Non-pigmented ciliary epithelial cell (primary cell): Measurements from ENCODE around the gene PTPRT.

ENCODE experiments used
- DNase-seq: peaks from one replicate; pipeline ENCODE4 v3.0.0-alpha.2; 2010; ENCODE audit warnings: low read depth

Gene PTPRT

DNA sequence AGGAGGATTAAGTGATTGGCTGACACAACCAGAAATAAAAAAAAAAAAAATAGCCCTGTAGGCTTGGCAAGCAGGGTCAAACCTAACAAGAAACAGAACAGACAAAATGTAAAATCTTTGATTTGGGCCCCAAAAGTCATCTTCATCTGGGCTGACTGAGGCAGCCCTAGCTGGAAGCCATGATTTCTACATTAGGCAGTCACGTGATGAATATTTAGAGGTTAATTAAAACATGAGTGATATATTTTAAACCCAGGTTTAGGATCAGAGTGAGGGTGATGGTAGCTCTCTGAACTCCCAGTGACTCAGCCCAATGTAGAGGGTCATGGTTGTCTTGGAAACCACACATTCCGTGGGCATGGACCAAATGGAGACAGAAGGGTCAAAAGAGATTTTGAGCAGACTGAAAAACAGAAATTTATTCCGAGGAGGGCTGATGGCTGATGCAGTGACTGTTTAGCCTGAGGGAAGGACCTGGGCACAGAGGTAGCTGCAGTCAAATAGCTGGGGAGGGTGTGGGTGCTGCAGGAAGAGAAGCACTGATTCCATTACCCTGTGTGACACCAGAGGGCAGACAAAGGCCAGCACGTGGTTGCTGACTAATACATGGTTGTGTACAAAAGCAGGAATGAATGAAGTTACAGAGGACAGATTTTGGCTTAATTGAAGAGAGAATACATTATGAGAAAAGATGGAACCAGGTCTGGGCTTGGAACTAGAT is 998.4 kb downstream of the PTPRT start:
- no peak for DNase-seq

DNA sequence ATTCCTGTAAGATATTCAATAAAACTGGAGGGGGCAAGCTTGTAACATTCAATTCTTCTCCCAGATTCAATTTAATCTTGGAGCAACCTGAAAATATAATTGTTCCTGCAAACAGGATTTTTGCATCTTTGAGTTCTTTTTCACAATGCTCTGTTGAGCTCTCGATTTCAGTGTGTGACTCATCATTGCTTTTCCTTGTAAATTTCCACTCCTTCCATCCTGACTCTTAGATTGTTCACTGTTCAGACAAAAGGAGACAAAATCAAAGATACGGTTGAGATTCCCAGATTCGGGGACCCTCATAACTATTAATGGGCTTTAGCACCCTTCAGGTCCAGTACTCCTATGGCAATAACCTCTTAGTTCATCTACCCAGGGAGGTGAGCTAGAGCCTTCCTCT is 999.6 kb downstream of the PTPRT start:
- DNase-seq: no peak

DNA sequence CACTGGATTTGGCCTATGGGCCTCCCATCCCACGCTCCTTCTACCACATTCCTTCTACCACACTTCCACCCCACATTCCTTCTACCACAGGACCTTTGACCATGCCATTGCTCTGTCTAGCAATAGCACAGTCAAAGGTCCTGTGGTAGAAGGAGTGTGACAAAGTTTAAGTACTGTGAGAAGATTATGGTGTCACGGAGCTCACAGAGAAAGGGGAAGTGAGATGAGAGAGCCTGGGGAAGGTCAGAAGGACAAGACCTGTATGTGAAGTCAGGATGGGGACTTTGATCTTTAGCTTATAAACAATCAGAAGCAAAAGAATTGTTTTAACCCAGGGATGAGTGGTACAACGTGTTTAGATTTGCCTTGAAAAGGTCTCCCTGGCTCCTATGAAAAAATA is 1003.4 kb downstream of the PTPRT start:
- no peak for DNase-seq

DNA sequence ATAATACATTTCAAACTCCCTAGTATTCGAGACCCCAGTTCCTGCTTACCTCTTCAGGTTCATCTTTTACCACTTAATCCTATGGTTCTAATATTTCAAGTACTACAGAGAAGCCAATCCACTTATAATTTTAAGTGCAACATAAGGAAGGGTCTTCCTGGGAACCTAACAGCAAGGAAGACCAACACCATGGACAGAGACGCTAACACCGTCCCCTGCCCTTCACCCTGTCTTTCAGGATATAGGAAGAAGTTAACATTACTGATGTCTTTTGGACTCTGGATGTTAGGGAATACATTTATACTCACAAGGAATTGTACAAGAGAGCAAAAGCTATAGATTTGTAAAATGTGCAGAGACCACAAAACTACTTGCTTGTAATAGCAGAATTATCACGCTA is 1006.6 kb downstream of the PTPRT start:
- no peak for DNase-seq

DNA sequence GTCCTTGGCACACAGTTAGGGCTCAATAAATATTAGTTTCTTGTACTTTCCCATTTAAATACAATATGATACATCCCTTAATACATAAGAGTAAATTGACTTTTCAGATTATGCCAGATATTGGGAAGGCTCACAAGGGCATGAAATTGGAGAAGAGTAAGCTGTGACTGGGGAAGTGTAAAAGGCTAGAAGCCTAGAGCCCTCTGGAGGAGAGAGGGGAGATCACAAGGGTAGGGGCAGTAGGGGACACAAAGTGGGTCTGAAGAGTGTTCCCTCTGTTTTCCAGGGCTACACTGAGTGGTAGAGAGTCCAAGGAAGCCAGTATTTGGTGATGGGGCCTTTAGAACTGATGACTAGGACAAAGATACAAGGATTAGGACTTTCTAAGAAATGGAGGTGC is 1008.6 kb downstream of the PTPRT start:
- DNase-seq: no peak

DNA sequence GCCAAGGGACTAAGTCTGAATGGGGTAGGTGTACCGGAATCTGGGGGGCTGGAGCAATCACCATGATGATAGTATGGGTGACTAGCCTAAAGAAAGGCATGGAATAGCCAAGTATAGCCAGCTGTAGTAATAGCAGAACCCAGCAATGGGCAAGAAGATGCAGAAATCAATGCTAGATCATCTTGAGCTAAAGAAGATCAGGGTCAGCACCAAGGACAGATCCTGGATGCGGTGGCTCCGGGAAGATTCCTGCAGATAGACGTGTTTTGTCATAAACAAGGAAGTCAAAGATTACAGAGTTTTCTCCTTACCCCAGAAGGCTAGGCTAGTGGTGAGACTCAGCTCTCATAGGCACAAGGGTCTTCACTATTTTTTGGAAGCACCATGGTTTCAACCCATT is 1009.9 kb downstream of the PTPRT start:
- DNase-seq: no peak

DNA sequence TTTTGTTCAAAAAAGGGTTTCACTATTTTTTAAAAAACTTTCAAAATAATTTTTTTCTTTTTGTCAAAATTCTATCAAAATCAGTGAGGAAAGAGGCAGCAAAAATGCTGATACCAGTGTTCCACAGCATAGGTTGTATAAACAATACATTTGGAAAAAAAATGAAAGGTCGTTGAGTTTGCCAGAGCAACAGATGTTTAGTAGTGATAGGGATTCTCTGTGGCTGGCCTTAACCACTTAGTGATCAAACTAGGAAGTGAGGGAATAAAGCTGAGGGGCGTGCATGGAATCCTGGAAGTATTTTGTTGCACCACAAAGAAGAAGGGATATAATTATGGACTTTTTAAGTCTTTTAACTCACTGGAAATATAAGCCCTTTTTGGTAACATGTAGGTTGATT is 1016.3 kb downstream of the PTPRT start:
- no peak for DNase-seq

DNA sequence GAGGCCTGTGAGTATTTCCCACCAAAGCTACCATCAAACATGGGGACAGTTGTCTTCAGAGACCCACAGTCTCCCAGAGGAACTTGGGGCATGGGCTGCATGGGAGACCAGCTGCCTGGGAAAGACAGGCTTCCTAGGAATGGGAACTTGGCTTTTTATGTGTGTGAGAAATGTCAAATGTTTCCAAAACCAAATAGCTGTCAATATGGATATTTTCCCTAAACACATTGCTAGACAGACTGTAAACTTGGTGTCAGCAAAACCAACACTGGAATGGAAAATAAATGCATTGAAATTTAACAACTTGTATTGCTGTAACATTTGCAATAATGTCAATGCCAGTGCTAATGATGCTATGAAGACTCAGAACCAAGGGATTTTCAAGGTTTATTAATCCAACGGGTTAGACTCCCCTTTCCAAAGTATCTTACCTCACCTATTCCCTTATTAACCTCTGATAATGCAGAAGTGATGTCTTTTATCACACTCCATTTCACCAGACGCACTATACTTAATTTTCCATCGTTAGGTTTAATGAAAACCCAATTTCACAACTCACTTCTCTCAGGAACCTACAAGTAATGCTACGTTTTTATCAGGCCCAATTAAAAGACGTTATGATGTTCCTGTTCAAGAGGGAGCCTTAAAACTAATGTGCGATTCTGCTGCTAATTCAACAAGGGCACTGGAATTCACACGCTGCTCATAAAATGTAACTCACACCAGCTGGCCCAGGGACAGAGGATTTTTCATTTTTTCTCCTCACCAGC is 1025.4 kb downstream of the PTPRT start:
- no peak for DNase-seq

DNA sequence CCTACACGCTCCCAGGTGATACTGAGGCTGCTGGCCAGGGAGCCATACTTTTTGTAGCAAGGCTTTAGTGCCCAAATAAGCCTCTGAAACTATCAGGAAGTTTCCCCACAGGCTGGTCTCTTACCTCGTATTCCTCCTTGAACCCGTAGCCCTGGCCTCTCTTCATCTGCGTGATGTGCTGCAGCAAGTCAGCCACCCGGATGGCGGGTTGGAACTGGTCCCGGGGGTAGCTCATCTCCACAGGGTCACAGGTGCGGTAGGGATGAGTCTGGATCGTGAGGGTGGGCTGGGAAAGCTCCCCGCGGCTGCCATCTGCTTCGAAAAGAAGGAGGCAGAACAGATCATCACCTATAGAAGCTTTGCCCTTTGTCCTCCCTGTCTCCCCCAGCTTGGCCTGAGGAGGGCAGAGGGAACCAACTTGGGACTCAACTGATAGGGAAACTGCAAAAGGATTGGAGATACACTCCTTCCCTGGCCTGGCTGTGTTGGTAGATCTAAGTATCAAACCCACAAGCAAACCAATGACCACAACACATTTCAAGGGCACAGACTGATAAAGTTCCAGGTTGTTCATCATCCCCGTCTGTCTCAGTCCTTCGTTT is 1028.4 kb downstream of the PTPRT start:
- no peak for DNase-seq

DNA sequence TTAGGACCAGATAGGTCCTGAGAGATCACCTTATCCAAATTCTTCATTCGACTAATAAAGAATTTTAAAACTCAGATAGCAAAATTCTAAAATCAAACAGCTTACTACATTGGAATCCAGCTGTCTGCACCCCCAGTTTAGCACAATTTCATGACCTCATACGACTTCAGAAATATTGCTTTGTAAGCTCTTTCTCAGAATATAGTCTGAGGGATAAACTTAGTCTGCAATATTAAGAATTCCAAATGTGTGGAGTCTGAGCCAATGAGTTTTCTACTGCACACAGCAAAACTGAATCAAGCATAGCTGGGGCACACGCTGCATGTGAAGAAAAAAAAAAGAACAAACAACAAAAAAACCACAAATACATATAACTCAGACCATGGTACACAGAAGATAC is 1029.9 kb downstream of the PTPRT start:
- no peak for DNase-seq

DNA sequence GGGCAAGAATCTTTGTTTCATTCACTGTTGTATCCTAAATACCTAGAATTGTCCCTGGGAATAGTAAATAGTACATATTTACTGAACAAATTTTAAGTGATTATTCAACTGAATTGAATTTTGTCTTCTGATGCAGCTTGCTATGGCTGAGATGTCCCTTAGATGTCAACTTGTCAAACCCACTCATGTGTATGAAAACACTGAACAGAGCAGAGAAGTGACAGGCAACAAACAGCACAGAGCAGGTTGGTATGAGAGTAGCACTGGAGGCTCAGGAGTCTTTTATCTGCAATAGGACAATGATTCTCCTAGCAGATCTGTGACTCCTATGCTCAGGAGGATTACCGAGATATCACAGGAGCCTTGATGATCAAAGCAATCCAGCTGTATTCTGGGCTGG is 1031.4 kb downstream of the PTPRT start:
- no peak for DNase-seq

DNA sequence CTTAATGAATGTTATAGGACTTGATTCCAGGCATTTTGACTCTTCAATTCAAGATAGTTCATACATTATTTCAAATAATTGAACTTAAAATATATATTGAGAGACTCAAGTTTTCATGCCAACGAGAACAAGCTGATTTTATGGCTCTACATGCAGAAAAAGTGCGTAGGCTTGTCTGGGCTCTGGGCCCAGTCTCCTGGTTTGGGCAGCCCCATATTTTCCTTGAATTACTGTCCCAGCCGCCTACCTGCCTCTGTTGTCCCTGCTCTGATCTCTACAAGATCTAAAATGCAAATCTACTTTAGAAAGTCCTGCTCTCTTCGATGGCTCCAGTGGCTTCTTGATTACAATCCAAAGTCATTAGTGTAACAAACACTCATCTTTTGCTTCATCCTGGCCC is 1034.1 kb downstream of the PTPRT start:
- DNase-seq: no peak

DNA sequence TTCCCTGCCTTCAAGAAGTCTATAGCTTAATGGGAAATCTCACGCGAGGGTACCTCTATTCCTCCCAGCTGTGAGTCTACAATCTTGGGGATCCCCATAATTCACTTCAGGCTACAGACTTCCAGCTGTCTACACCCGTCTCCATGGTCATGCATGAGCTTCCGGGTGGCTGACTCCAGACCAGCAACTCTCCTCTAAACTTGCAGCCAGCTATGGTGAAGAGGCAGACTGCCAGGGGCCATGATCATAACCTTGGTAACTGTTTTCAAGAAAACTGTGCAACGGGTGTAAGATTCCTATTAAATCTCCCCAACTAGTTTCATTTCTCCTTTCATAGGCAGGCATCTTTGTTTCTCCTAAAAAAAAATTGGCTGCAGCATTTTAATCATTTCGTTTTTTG is 1037.1 kb downstream of the PTPRT start:
- DNase-seq: no peak

DNA sequence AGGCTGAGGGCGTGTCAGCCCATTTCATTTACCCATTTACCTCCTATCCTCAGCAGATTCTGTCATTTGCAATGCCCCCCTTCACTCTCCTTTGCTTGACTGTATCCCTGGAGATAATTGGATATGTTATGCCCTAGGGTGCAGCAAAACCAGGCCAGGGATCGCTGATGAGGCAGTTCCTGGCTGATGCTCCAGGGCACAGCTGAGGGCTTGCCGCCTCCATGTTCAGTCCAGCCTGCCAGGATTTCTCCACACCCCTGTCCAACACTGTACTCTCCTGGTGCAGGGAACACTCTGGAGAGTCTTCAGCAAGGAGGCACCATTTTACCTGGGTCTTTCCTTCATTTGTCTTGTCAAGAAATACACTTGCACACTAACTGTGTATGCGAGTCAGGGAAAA is 1039.5 kb downstream of the PTPRT start:
- DNase-seq: no peak

DNA sequence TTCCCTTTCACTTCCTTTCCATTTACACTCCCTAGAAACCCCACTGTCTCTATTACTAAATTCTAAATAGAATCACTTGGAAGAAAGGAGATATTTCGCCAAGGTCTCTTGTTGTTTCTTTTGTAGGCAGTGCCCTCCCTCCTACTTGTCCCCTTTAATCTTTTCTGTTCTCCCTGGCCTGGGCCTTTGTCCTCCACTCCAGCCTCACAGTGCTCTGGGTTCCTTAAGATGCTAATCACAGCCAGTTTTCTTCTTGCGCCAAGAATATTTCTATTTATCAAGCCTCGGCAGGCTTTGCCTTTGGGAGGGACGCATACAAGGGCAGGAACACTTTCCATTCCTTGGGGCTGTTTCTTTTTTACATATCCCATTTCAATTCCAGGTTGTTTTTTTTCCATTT is 1051.0 kb downstream of the PTPRT start:
- DNase-seq: no peak

DNA sequence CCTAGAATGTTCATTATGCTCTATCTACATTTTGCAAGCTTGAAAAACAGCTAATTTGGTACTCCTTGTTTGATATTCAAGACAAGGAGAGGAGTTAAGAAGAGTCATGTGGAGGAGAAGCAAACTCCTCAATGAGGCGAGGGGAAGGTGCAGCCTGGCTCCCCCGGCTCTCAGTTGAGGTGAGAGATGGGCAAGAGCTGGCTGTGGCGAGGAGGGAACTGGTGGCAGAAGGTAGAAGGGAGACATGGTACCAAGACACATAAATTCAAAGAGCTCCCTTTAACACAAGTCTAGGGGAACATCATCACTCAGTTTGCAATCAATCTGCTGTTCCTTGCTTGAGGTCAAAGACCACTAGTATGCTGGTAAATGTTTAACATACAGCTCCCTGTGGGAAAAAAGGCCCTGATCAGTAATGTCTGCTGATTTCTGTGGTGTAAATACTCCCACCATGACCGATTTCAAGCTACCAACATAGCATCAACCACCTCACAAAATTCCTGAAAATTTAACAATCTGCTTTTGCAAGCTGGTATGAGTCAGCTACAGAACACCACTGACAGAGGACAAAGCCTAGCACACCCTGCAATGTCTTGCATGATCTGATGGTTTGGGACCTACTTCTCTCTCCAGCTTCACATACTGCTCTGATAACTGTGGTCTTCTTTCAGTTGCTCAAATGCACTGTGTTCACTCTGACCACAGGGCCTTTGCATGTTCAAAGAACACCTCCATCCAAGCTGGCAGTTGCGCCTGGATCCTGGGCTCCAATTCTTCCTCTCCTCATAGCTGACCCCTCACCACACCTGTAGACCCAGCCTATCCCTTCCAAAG is 1055.2 kb downstream of the PTPRT start:
- DNase-seq: no peak

DNA sequence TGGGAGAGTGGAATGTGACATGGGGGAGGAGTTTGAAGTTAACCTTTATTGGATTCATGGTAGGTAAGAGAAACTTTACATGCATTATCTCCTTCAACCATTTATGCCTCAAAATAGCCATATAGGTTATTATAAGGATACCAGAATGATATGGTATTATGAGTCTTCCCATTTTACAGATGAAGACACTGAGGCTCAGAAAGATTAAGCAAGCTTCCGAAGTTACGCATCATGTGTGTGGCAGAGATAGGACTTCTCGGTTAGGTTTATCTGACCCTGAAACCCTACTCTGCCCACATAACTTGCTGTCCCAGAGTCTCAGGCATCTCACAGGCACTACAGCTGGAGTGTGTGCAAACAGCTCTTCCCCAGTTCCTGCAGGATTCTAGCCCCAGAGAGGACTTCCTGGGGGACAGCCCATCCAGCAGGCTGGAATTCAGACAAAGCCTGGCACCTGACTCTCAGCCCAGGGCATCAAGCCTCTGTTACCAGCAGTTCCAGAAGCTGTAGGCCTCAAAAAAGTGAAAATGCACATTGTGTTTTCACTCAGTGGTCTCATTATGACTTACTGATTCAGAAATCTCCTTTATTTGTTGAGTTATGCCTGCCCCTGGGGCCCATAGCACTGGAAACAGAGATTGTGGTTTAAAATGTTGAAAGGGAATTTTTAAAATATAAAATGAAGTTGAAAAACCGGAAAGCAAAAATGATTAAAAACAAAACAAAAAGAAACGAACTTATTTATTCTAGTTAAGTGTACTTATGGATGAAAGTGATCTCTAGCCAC is 1058.7 kb downstream of the PTPRT start:
- DNase-seq: no peak

DNA sequence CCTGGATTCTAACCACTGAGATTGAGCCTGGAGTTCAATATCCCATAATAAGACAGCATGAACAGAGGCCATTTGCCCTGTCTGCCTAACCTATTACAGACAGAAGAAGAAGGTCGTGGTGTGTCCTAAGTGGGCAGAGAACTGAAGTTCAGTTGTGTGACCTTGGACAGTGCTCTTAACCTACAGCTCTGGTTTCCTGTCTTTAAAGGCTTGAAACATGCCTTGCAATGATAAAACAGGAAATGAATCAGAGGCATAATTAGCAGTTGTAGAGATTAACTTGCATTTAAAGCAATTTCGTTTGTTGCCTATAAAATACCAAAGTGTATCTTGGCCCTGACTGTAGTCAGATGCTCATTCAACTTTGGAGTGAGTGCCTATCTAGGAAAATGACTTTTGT is 1064.3 kb downstream of the PTPRT start:
- no peak for DNase-seq

DNA sequence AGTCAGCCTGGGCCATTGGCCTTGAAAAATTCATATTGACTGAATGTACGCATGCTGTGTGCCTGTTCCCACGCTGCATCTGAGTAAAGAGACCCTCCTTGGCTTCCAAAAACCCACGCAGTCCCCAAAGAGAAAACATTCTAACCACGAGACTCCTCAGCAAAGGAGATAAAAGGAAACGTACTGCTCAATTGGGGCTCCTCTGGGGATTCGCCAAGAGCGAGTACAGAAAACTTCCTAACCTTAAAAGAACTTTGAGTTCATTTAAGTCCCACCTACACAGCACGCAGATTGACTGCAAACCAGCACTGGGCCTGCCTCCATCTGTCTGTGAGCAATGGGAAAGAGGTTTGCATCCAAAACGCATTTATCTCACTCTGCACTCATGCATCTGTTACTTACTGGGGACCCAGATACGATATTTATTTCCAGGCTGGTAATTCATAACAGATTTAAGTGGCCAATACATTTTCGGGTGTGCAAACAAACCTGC is 1065.7 kb downstream of the PTPRT start:
- DNase-seq: no peak

DNA sequence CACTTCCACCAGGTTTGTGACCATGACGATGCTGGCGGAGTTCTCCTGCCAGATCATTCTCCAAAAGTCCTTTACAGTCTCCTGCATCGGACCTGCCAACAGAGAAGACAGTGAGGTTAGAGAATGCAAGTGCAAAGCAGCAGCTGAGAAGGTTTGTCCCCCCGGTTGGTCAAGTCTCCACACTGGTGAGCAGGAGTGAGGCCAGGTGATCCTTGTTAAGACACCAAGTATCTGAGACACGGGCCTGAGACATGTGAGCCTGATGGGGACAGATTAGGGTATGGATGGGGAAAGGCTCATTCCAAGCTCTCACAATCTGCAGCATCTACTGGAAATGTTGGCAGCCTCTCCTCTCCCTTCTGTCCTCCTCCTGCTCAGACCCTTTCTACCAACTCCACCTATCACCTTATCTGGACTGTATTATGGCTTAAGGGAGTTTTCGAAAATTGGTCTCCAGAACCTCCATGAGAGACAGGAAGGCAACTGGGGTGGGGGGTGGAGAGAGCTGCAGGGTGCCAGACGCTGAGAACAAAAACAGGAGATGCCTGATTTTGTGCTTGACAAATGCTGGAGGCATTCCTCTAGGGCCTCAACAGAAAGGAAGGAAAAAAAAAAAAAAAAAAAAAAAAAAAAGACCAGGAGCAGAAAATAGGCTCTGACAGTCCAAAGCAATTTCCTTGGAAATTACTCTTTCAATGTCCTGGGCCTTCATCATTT is 1071.1 kb downstream of the PTPRT start:
- no peak for DNase-seq

DNA sequence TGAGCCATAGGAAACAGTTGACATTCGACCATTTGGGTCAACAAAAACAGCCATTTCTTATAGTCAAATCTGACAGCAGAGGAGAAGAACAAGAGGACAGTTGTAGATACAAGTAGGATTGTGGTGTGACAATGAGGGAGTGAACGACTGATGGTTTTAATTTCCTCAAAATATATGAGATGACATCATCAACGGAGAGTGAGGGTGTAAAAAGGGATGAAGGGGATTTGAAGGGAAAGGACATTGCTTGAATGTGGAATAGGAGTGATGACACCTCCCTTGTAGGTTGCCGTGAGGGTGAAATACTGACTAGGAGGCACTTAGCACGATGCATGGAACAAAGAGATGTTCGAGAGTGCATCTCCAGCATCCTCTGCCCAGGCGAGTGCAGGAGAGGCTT is 1071.7 kb downstream of the PTPRT start:
- DNase-seq: no peak
